Measurements from ENCODE around the gene CAMSAP2. TPM values are rescaled to one million over a fixed set of nuclear protein-coding genes. Genes with fewer than 3 reads are reported as not detected.

The CAMSAP2 gene
- total and polyA plus RNA-seq, 10 of the 15 experiments (the other 5 are each of a cell fraction or from before 2014, with no cell fraction given) = 3.9 to 19.8 (median 8.0) TPM

GRCh38 chr1:200850554-200850953 lies 111.9 kb downstream of the CAMSAP2 start (continued):
- TF ChIP-seq RELB (IDR thresholded peaks at IDR 0.05; ENCODE audit: low read depth) (no peak), NRF1 (conservative IDR thresholded peaks at IDR 0.05; ENCODE audit: low read depth, low read length) (no peak)

- Histone ChIP-seq H3K4me1 (ENCODE audit: control insufficient read depth, insufficient read depth, low read length) (peaks cover 3% of the 10 kb centered on the region), H3K9me3 (replicated peaks; ENCODE audit: control insufficient read depth, insufficient read depth, low read length) (no peaks in the 10 kb centered on the region), H3K27ac (ENCODE audit: control insufficient read depth, insufficient read depth) (no peak overlapping the region), H3K4me3 (no peak overlapping the region), H2AFZ (ENCODE audit: control insufficient read depth, low read depth, low read length) (no peak overlapping the region), H4K20me1 (ENCODE audit: control insufficient read depth, insufficient read depth) (no peaks in the 10 kb centered on the region), H3K9ac (ENCODE audit: control insufficient read depth, insufficient read depth, low read length) (no peak overlapping the region), H3K27me3 (replicated peaks in 1 of 2; ENCODE audit: control insufficient read depth in 2 of 2, insufficient read depth in 2 of 2, low read length in 1 of 2) (no peaks in the 10 kb centered on the region), H3K79me2 (ENCODE audit: control insufficient read depth, insufficient read depth, low read length) (no peaks in the 10 kb centered on the region), H3K36me3 (ENCODE audit: control insufficient read depth in 2 of 2, insufficient read depth in 2 of 2, low read length in 1 of 2) (peaks cover 0 to 11% of the 10 kb centered on the region in 2 experiments; a peak in 1 of 4 replicates), H3K4me2 (ENCODE audit: control insufficient read depth, insufficient read depth) (no peak overlapping the region)
- in situ Hi-C loops (cut with MboI) = no loop called here
- FAIRE-seq (no peak), ATAC-seq (no peak; the same call in 2 of the 3 replicates), DNase-seq (ENCODE audit: low read depth, low spot score) (no peak)
- ChIA-PET CTCF (interaction anchor here (0.8 to 1.3 kb wide), 2 partner anchors 15 to 36 kb away, joined by 3 to 4 read pairs; no protein-coding TSS in a partner anchor), RAD21 (ENCODE audit: unreplicated experiment) (interaction anchor here (0.9 to 3.1 kb wide), 4 partner anchors 8 to 51 kb away, joined by 4 to 14 read pairs (median 4); no protein-coding TSS in a partner anchor), SMC1A (ENCODE audit: uncharacterized antibody, unreplicated experiment) (interaction anchor here (1.0 to 16.6 kb wide), 9 partner anchors 9 to 235 kb away, joined by 3 to 208 read pairs (median 5); no protein-coding TSS in a partner anchor), POLR2A (interaction anchor here (0.6 kb wide), 1 partner anchor 97 kb away, joined by 3 read pairs; no protein-coding TSS in a partner anchor)
- no peak for TF ChIP-seq ZBTB4 (CRISPR knock-in tag; IDR thresholded peaks at IDR 0.05)
- no peak for TF ChIP-seq E2F8 (IDR thresholded peaks at IDR 0.05; ENCODE audit: low read depth, partially characterized antibody)
- TF ChIP-seq MEF2B (IDR thresholded peaks at IDR 0.05; ENCODE audit: partially characterized antibody, poor library complexity, severe bottlenecking) = no peak
- TF ChIP-seq EGR1 (IDR thresholded peaks at IDR 0.05; ENCODE audit: borderline replicate concordance in 1 of 2, low read depth in 2 of 2, low read length in 2 of 2) = no peak
- TF ChIP-seq IKZF2 (IDR thresholded peaks at IDR 0.05) = no peak
- no peak for TF ChIP-seq BRCA1 (IDR thresholded peaks at IDR 0.05; ENCODE audit: low read depth, low read length)
- BruUV-seq (replicated peaks) = no TSS peak
- intact Hi-C loops (cut with micrococcal nuclease; ENCODE audit: unreplicated experiment) = no loop called here
- 40% methylated on average over 2 of the region's 2 CpGs for WGBS (ENCODE audit: insufficient coverage, insufficient replicate concordance, low lambda C conversion rate, missing lambda C conversion rate)
Observed at GRCh38 chr1:200856716-200857357, 118.1 kb downstream of the CAMSAP2 start.

Data from GM12878 (cell line).